T-helper 1 cell treated with Interleukin-12 subunit alpha and Interleukin-12 subunit beta and Interleukin-4 antibody, amounts not matched to agents 30 ng/mL and 1 ng/mL, for 36 hours (primary cell): ENCODE measurements around the gene LRRC8E. TPM values are rescaled to one million over a fixed set of nuclear protein-coding genes. Genes with fewer than 3 reads are reported as not detected.
"Not testable (repeated sequence)": the region's sequence is repeated elsewhere in the genome, so short reads cannot be mapped to it uniquely, and the experiment has no call there.

Source experiments
- intact Hi-C: fragments of 100-400 bp; cut with micrococcal nuclease; formaldehyde crosslinking; loops from one replicate; pipeline ENCODE4 v1.15.1; 2024
- total RNA-seq: library from RNA; stranded (reverse); gene quantifications from 2 replicates; pipeline ENCODE4 v1.2.3, GENCODE V29; 2022

The LRRC8E gene
- total RNA-seq, 1 donor from 2014 or later, result not detected

DNA sequence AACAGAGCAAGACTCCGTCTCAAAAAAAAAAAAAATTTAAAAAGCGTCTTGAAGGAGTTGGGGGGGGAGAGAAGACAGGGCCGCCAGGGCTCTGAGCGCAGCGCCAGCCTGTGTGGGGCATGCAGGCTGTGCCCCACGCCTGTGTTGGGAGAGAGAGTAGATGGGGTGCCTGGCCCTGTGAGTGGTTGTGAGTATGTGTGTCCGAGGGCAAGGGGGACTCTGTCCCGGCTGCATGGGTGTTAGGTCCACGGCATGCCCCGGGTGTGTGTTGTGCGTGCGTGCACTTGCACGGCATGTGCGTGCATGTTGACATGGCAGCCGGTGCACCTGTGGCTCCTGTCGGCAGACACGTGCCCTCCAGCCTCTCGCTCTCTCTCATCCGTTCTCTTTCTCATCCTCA, 18.8 kb downstream of the LRRC8E start:
- intact Hi-C loops, result no loop called here

DNA sequence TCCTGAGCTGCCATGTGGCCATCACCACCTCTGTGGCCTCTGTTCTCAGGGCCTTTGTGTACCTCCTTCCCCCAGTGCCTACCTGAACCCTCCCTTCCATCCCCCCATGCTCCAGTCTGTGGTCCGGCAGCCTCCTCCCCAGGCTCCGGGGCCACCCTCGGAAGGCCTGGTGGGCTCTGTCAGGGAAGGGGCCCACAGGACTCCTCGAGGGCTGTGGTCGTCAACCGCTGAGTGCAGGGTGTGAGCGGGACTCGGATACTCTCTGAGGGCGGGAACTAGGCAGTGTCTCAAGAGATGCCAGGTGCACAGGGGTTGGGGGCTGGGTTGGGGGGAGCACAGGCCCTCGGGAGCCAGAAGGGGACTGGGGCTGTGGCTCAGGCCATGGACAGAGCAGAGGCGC, 19.2 kb downstream of the LRRC8E start:
- intact Hi-C loops, result no loop called here

DNA sequence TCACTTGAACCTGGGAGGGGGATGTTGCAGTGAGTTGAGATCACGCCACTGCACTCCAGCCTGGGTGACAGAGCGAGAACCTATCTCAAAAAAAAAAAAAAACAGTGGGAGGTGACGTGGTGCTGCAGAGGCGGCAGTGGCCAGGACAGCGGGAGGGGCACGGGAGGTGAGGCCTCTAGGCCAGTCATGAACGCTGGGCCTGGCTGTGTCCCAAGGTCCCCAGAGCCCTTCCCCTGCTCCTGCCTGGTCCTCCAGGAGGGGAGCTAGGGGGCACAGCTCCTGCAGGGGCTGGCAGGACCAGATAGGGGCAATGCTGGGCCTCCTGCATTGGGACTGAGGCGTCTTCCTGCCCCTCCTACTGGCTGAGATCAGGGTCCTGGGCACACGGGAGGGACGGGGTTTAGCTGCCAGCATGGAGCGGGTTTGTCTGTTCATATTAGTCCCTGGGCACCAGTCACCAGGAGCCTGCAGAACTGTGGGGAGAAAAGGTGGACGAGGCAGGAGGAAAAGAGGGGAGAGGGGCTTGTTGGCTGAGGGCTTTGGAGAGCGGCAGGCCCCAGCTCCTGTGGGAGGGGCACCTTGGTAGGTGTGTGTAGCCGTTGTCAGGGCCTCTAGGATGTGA, 19.9 kb downstream of the LRRC8E start:
- intact Hi-C loops, result no loop called here

DNA sequence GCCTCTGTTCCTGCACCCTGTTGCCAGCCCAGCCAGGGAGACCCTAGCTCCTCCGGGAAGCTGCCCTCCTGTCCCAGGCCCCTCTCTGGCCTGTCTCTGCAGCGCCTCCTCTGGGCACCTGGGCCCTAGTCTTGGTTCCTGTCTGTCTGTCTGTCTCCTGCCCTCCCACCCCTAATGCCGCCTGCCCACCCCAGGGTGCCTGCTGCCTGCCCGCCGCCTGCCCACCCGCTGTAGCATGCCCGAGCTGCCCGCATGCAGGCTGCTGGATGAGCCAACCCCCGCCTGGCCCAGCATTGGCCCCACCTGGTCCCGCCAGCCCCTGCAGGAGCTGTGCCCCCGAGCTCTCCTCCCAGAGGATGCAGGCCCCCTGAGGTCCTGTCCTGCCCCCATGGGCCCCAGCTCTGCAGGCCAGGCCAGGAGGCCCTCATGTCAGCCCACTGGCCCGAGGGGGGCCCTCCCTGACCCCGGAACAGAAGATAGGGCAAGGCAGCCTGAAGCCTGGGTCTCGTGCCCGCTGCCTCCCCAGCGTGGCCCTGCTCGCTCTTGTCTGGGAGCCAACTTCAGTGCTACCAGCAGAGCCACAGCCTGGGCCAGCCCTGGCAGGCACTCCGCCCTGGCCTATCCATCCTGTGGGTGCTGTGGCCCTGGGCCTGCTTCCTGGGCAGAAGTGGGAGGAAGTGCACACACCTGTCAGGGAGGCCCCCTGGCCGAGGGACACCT, 20.6 kb downstream of the LRRC8E start:
- intact Hi-C loops, result no loop called here

DNA sequence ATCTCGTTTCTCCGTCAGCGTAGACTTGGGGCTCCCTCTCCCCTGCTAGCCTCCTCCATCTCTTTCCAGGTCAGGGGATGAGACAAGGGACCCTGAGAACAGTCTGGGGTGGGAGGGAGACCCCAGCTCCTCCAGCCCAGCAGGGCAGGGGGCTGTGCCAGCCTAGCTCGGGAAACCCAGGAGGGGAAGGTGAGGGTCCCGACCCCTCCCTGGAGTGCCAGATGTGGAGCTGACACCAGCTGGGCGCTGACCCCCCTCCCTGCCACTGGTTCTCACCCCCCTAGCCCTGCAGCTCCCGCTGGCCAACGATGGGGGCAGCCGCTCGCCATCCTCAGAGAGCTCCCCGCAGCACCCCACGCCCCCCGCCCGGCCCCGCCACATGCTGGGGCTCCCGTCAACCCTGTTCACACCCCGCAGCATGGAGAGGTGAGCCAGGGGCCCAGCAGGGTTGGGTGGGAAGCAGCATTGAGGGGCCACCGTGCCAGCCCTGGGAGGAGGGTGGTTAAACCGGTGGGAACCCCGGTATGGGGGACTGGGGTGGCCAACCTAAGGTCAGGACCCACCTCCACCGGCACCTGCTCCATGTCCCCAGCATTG, 21.3 kb downstream of the LRRC8E start:
- intact Hi-C loops, result no loop called here

DNA sequence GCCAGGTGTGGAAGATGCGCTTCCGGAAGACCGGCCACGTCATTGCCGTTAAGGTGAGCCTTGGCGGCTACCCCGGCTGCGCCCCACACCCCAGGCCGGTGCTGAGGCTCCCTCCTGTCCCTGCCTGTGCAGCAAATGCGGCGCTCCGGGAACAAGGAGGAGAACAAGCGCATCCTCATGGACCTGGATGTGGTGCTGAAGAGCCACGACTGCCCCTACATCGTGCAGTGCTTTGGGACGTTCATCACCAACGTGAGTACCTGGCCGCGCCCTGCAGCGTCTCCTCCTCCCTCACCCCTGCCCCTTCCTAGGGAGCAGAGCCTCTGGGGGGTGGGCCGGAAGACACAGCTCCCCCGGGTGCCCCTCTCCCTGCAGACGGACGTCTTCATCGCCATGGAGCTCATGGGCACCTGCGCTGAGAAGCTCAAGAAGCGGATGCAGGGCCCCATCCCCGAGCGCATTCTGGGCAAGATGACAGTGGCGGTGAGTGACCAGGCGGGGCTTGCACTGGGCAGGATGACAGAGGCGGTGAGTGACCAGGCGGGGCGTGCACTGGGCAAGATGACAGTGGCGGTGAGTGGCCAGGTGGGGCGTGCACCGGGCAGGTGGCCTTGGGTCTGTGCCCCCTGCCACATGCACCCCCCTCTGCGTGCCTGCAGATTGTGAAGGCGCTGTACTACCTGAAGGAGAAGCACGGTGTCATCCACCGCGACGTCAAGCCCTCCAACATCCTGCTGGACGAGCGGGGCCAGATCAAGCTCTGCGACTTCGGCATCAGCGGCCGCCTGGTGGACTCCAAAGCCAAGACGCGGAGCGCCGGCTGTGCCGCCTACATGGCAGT, 22.2 kb downstream of the LRRC8E start:
- intact Hi-C loops, result no loop called here

DNA sequence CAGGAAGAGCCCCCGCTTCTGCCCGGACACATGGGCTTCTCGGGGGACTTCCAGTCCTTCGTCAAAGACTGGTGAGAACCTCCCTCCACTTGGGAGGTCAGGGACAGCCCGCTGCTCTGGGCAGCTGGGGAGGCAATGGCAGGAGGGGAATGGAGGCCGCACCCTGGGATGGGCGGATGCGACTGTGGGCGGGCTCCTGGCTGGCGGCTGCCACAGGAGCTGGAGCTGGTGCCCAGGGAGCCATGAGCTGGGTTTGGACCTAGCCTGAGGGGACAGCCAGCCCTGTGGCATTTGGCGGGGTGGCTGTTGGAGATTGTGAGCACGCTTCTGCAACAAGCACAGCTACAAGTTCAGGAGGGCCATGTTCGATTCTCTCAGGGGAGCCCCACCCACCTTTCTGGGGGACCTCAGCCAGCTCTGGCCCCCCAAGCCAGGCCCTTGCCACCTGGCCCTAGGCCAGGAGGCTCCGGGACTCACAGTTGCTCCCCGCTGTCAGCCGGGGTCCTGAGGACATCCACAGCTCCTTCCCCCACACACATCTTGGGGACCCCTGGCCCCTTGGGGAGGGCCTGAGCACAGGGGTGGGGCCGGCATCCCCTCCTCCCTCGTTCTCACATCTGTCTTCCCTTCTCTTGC, 23.3 kb downstream of the LRRC8E start:
- intact Hi-C loops, result no loop called here

DNA sequence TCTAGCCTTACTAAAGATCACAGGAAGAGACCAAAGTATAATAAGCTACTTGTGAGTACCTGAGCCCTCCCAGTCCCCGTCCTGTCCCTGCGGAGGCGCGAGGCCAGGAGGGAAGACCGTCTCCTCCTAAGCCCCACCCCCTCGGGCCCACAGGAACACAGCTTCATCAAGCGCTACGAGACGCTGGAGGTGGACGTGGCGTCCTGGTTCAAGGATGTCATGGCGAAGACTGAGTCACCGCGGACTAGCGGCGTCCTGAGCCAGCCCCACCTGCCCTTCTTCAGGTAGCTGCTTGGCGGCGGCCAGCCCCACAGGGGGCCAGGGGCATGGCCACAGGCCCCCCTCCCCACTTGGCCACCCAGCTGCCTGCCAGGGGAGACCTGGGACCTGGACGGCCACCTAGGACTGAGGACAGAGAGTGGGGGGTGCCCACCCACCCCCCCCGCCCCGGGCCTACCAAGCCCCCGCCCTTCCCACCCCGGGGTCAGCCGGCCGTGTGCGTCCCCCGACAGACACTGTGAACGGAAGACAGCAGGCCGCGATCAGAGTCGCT, 23.9 kb downstream of the LRRC8E start:
- intact Hi-C loops, result no loop called here

DNA sequence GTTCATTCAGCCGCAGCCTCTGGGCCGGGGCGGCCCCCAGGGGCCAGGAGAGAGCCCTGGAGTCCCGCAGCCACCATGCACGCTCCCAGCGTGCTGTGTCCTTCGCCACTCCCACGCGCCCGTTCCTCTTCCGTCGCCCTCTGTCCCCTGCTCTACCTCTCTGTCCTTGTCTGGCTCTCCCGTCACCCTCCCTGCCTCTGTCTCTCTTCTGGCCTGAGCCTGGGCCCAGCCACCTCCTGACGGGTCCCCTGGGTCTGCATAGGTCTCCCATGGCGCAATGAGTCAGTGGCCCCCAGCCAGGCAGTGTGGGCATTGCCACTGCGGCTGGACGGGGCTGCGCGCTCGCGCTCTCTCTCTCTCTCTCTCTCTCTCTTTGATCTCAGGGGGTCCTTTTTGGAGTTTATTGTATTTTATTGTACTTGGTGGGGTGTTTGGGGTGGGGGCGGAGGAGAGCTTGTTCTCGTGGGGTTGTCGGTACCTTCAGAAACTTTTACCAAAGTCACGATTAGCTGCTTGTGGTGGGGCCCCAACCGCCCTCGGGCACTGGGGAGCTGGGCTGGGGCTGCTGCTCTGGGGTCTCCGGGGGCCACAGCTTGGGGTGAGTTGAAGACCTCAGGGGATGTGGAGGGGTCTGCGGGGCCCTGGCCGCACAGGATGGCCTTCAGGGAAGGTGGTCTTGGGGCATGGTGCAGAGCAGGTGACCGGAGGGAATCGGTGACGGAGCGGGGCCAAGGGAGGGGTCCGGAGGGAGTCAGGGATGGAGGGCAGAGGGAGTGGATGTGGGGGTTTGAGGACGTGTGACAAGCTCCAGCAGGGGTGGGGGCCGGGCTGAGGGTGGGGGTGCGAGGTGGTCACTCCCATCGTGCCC, 24.6 kb downstream of the LRRC8E start:
- intact Hi-C loops, result no loop called here

DNA sequence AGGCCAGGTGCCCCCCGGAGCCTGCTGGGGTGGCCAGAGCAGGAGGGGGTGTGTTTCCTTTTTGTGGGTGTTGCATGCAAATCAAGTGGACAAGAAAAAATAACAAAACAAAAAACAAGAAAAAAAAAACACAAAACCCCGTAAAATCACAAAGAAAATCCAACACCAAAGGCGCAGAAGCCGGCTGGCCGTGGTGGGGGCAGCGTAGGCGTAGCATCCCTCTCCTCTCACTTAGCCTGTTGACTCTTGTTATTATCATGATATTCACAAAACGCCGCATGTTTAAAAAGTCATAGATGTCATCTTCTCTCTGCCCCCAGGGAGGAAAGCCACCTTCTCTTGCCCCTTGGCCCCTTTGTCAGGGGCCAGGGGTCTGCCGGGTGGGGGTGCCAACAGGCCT, 25.3 kb downstream of the LRRC8E start:
- intact Hi-C loops, result no loop called here

DNA sequence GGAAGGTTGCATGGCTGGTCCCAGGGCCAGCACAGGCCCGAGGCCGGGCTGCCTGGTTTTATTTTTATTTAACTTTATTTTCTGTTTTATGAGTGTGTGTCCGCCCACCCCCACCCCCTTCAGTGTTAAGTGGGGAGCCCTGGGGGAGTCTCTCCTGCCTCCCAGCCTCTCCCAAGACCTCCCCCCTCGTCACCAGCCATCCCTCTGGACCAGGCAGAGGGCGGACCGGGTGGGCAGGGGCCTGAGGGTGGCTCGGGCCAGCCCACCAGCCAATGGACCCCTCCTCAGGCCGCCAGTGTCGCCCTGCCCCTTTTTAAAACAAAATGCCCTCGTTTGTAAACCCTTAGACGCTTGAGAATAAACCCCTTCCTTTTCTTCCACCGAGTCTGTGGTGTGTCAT, 25.8 kb downstream of the LRRC8E start:
- intact Hi-C loops, result no loop called here

DNA sequence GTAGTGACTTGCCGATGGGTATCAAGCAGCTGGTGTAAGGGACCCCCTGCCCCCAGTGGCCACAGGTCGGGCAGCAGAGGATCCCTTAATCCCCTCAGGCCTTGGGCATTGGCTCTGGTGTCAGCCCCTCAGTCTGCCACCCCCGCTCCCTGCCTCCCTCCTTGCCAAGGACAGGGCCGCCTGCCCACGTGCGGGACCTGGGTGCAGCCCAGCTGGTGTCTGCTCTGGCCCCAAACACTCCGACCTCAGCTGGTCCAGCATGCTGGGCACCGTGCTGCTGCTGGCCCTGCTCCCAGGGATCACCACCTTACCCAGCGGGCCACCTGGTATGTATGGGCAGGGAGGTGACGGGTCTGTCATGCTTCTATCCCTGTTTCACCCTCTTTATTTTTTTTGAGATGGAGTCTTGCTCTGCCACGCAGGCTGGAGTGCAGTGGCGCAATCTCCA, 26.3 kb downstream of the LRRC8E start, which contains the start of gene TGFBR3L:
Gene TGFBR3L, plus strand, starts transcription at position 233 of the 448 bp plus-strand sequence.
- intact Hi-C loops, result no loop called here

DNA sequence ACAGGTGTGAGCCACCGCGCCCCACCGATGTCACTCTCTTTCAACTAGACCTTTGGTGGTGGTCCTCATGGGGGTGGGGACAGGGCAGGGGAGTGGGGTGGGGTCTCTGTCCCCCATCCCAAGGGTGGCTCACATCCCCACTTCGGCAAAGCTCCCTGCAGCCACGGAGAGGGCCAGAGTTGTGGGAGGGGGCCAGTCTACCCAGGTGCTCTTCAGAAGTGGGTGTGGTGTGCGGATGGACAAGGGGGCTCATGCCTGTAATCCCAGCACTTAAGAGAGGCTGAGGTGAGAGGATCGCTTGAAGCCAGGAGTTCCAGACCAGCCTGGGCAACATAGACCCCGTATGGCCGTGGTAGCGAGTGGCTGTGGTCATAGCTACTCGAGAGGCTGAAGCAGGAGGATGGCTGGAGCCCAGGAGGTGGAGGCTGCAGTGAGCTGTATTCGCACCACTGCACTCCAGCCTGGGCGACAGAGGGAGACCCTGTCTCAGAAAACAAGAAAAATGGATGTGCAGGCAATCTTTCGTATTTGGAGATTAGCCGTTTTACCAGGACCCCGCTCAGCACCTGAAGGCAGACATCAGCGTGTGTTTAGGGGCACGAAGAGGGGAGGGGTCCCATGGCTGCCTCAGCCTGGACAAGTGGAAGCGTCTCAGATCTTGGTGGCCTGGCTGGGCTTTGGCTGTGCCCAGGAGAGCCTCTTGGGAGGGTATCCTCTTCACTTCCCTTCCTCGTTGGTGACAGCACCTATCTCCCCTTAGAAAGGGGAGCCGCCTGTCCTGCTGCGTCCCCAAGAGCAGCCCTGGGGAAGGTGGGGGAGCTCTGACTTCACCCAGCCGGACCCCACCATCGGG, 27.2 kb downstream of the LRRC8E start:
- intact Hi-C loops, result loop anchor here (1.0 kb wide), 1 partner anchor 12 kb away; the partner anchor contains the start of gene MAP2K7

DNA sequence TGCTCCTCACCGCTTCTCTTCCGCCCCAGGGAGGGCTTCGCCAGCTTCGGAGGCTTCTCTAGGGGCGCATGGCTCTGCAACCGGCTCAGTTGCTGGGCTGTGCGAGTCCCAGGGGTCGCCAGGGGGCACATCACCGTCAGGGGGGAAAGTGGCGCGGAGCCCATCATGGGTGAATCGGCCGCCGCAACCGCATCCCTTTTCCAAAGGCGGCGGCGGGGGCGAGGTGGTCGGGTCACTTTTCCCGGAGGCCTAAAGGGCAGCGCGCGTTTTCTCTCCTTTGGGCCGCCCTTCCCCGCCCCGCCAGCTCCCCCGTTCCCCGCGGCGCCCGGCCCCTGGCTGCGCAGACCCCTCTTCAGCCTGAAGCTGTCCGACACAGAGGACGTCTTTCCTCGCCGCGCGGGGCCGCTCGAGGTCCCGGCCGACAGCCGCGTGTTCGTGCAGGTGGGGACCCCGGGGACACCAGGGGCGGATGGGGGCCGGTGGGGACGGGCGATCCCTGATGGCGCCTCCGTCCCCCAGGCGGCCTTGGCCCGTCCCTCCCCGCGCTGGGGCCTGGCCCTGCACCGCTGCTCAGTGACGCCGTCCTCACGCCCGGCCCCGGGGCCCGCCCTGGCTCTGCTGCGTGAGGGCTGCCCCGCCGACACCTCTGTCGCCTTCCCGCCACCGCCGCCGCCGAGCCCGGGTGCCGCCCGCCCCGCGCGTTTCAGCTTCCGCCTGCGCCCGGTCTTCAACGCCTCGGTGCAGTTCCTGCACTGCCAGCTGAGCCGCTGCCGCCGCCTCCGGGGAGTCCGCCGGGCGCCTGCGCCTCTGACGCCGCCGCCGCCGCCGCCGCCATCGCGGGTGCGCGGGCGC, 28.0 kb downstream of the LRRC8E start:
- intact Hi-C loops, result loop anchor here (1.0 kb wide), 1 partner anchor 13 kb away; the partner anchor contains the start of gene MAP2K7

DNA sequence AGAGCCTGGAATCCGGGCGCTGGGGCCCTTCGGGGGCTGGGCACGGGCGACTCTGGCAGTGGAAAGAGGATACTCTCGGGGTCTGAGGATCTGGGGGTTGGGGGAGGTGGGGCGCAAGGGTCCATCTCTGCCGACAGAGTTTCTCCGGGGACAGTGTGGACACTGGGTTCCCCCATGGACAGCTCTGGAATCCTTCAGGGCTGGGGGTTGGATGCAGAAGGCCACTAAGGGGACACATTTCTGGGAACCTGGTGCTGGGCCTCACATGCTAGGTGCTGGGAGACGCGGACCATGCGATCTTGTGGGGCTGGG, 28.6 kb downstream of the LRRC8E start:
- intact Hi-C loops, result loop anchor here (1.0 kb wide), 1 partner anchor 14 kb away; the partner anchor contains the start of gene MAP2K7

DNA sequence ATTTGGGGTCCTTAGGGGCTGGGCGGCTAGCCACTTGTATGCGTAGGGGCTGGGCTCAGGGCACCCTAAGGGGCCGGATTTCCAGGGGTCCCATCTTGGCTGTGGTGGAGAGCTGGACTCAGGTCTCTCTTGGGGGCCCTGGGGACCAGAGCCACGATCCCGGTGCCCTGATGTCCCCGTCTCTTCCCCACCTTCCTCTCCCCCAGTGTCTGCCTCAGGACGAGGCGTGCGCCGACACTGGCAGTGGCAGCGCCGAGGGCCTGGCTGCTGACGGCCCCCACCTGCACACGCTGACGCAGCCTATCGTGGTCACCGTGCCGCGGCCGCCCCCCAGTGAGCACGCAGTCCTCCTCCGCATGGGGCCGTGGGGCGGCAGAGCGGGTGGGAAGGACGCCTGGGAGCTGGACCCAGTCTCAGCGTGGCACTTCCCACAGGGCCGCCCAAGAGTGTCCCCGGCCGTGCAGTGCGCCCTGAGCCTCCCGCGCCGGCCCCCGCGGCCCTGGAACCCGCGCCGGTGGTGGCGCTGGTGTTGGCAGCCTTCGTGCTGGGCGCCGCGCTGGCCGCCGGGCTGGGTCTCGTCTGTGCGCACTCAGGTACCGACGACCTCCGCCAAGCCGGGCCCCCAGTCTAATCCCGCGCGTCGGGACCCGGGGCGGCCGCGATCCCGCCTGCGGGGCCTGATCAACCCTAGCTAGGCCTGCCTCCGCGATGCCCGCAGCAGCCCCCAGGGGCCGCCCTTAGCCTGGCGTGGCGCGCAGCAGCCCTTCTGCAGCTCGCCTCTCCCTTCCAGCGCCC, 29.2 kb downstream of the LRRC8E start:
- intact Hi-C loops, result no loop called here

DNA sequence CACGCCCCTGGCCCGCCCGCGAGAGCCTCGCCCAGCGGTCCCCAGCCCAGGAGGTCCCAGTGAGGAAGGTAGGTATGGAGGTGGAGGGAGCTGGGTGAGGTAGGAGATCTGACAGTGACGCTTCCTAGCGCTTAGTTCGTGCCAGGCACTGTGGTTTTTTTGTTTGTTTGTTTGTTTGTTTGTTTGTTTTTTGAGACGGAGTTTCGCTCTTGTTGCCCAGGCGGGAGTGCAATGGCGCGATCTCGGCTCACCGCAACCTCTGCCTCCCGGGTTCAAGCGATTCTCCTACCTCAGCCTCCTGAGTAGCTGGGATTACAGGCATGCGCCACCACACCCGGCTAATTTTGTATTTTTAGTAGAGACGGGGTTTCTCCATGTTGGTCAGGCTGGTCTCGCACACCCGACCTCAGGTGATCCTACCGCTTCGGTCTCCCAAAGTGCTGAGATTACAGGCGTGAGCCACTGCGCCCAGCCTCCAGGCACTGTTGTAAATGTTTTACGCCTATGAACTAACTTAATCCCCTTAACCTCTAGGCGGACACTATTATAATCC, 29.8 kb downstream of the LRRC8E start:
- intact Hi-C loops, result not testable (repeated sequence)
